HEK293 (cell line): ENCODE data around the gene CHFR.

Source experiments
- FEZF1 ChIP-seq: fragments of 450-650 bp; formaldehyde crosslinking; IDR thresholded peaks from 2 replicates; pipeline ENCODE4 v1.5.1; 2016; ENCODE audit warnings: missing biosample characterization, missing genetic modification characterization
- SP2 ChIP-seq: fragments of 450-650 bp; formaldehyde crosslinking; IDR thresholded peaks from 2 replicates; pipeline ENCODE4 v1.5.1; 2016; ENCODE audit warnings: missing biosample characterization, missing genetic modification characterization
- SP3 ChIP-seq: fragments of 450-650 bp; formaldehyde crosslinking; IDR thresholded peaks from 2 replicates; pipeline ENCODE4 v1.5.1; 2016; ENCODE audit warnings: missing biosample characterization, missing genetic modification characterization
- SP7 ChIP-seq: fragments of 450-650 bp; formaldehyde crosslinking; IDR thresholded peaks from 2 replicates; pipeline ENCODE4 v1.5.1; 2016; ENCODE audit warnings: missing biosample characterization, missing genetic modification characterization
- ZBTB21 ChIP-seq: fragments of 450-650 bp; formaldehyde crosslinking; IDR thresholded peaks from 2 replicates; pipeline ENCODE4 v1.5.1; 2017; ENCODE audit warnings: missing biosample characterization, missing genetic modification characterization
- ZEB2 ChIP-seq: fragments of 450-650 bp; formaldehyde crosslinking; IDR thresholded peaks from 2 replicates; pipeline ENCODE4 v1.5.1; 2016; ENCODE audit warnings: missing biosample characterization, missing genetic modification characterization
- ZIC2 ChIP-seq: fragments of 450-650 bp; formaldehyde crosslinking; IDR thresholded peaks from 2 replicates; pipeline ENCODE4 v1.5.1; 2016; ENCODE audit warnings: missing biosample characterization, missing genetic modification characterization
- ZNF133 ChIP-seq: fragments of 450-650 bp; formaldehyde crosslinking; IDR thresholded peaks from 2 replicates; pipeline ENCODE4 v1.5.1; 2016; ENCODE audit warnings: missing biosample characterization, missing genetic modification characterization
- ZNF155 ChIP-seq: fragments of 450-650 bp; formaldehyde crosslinking; IDR thresholded peaks from 2 replicates; pipeline ENCODE4 v1.5.1; 2016; ENCODE audit warnings: missing biosample characterization, missing genetic modification characterization
- ZNF202 ChIP-seq: fragments of 450-650 bp; formaldehyde crosslinking; IDR thresholded peaks from 2 replicates; pipeline ENCODE4 v1.5.1; 2016; ENCODE audit warnings: missing biosample characterization, missing genetic modification characterization, borderline replicate concordance
- ZNF274 ChIP-seq, 2 experiments: fragments of 200-500 bp in 1 of 2; fragments of 450-650 bp in 1 of 2; sonication (Bioruptor generic) in 1 of 2; formaldehyde crosslinking in 1 of 2; IDR thresholded peaks; 2 replicates each; pipeline versions ENCODE4 v1.5.1 to v1.6.1; 2014 to 2016; ENCODE audit warnings: borderline replicate concordance in 1 of 2, inconsistent platforms in 1 of 2, low read length in 1 of 2, missing biosample characterization in 1 of 2, missing genetic modification characterization in 1 of 2
- ZNF350 ChIP-seq: fragments of 450-650 bp; formaldehyde crosslinking; IDR thresholded peaks from 2 replicates; pipeline ENCODE4 v1.5.0; 2017; ENCODE audit warnings: missing biosample characterization, mild to moderate bottlenecking, missing genetic modification characterization
- ZNF433 ChIP-seq: fragments of 450-650 bp; formaldehyde crosslinking; IDR thresholded peaks from 2 replicates; pipeline ENCODE4 v1.5.1; 2016; ENCODE audit warnings: missing biosample characterization, missing genetic modification characterization, low read depth
- ZNF510 ChIP-seq: fragments of 450-650 bp; formaldehyde crosslinking; IDR thresholded peaks from 2 replicates; pipeline ENCODE4 v1.5.1; 2018; ENCODE audit warnings: mild to moderate bottlenecking, missing genetic modification characterization, missing biosample characterization; ENCODE audit not compliant: insufficient replicate concordance
- ZNF530 ChIP-seq: fragments of 450-650 bp; formaldehyde crosslinking; IDR thresholded peaks from 2 replicates; pipeline ENCODE4 v1.5.1; 2016; ENCODE audit warnings: low read depth, missing biosample characterization, missing genetic modification characterization
- ZNF561 ChIP-seq: fragments of 450-650 bp; IDR thresholded peaks from 2 replicates; pipeline ENCODE4 v1.5.1; 2018; ENCODE audit warnings: missing biosample characterization, missing genetic modification characterization, borderline replicate concordance
- ZNF571 ChIP-seq: fragments of 450-650 bp; formaldehyde crosslinking; IDR thresholded peaks from 2 replicates; pipeline ENCODE4 v1.5.0; 2017; ENCODE audit warnings: missing biosample characterization, missing genetic modification characterization
- ZNF600 ChIP-seq: fragments of 450-650 bp; formaldehyde crosslinking; IDR thresholded peaks from 2 replicates; pipeline ENCODE4 v1.5.1; 2016; ENCODE audit warnings: missing biosample characterization, missing genetic modification characterization
- ZNF621 ChIP-seq: fragments of 450-650 bp; formaldehyde crosslinking; IDR thresholded peaks from 2 replicates; pipeline ENCODE4 v1.5.1; 2017; ENCODE audit warnings: missing biosample characterization, missing genetic modification characterization
- ZNF626 ChIP-seq: fragments of 450-650 bp; sonication (Bioruptor Pico); formaldehyde crosslinking; IDR thresholded peaks from 2 replicates; pipeline ENCODE4 v1.5.1; 2018; ENCODE audit warnings: missing biosample characterization, missing genetic modification characterization, inconsistent platforms
- ZNF701 ChIP-seq: fragments of 450-650 bp; formaldehyde crosslinking; IDR thresholded peaks from 2 replicates; pipeline ENCODE4 v1.5.1; 2016; ENCODE audit warnings: missing biosample characterization, missing genetic modification characterization
- ZSCAN30 ChIP-seq: fragments of 450-650 bp; IDR thresholded peaks from 2 replicates; pipeline ENCODE4 v1.5.1; 2018; ENCODE audit warnings: missing biosample characterization, mild to moderate bottlenecking, missing genetic modification characterization, moderate library complexity
- TF ChIP-seq, protein P1 (sequence below): fragments of 450-650 bp; formaldehyde crosslinking; IDR thresholded peaks from 2 replicates; pipeline ENCODE4 v1.5.1; 2016; ENCODE audit warnings: missing biosample characterization, missing genetic modification characterization, borderline replicate concordance
- TF ChIP-seq, protein P2 (sequence below): fragments of 450-650 bp; formaldehyde crosslinking; IDR thresholded peaks from 2 replicates; pipeline ENCODE4 v1.5.1; 2016; ENCODE audit warnings: missing biosample characterization, missing genetic modification characterization
- TF ChIP-seq, protein P3 (sequence below): fragments of 450-650 bp; formaldehyde crosslinking; IDR thresholded peaks from 2 replicates; pipeline ENCODE4 v1.5.1; 2017; ENCODE audit warnings: missing biosample characterization, missing genetic modification characterization
- TF ChIP-seq, protein P4 (sequence below): fragments of 450-650 bp; formaldehyde crosslinking; IDR thresholded peaks from 2 replicates; pipeline ENCODE4 v1.5.1; 2016; ENCODE audit warnings: missing biosample characterization, missing genetic modification characterization
- TF ChIP-seq, protein P5 (sequence below): fragments of 450-650 bp; formaldehyde crosslinking; IDR thresholded peaks from 2 replicates; pipeline ENCODE4 v1.5.1; 2017; ENCODE audit warnings: missing biosample characterization, missing genetic modification characterization
- TF ChIP-seq, protein P6 (sequence below): fragments of 450-650 bp; formaldehyde crosslinking; IDR thresholded peaks from 2 replicates; pipeline ENCODE4 v1.5.1; 2017; ENCODE audit warnings: missing biosample characterization, missing genetic modification characterization

Gene CHFR

DNA sequence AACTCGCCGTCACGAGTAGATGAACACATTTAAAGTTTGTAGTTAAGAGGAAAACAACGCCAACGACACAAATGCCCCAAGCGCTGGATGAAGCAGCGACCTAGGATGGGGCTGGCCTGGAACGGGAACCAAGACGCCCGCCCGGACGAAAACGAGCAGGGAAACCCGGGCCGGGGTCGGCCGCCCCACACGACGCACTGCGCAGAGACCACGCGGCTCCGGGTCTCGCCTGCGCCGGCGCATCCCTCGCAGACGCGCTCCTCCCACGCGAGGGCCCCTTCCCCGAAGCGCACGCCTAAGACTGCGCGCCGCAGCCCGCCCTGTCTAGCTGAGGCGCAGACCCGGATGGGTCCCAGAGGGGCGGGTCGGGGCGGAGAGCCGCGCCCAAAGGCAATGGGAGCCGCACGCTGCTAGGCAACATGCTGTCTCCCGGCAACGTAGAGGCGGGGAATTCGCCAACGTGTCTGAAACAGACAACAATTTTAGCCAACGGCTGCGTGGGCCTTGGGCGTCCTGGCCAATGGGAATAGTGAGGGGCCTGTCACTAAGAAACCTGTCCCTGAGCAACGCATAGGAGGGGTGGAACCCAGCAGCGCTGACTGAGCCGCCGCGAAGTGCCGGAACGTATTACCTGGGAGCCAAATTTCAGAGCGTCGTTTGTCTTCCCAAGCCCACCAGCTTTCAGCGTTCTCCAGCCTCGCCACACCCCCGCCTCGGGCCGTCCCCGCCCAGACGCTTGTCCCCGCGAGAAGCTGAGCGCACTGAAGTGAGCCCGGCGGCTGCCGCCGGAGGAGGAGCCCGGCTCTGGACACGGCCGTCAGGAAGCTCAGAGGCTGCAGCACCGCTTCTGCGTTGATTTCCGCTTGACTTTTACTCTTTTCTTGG, 21.0 kb upstream of the CHFR start (continued):
- TF ChIP-seq, protein P1, sequence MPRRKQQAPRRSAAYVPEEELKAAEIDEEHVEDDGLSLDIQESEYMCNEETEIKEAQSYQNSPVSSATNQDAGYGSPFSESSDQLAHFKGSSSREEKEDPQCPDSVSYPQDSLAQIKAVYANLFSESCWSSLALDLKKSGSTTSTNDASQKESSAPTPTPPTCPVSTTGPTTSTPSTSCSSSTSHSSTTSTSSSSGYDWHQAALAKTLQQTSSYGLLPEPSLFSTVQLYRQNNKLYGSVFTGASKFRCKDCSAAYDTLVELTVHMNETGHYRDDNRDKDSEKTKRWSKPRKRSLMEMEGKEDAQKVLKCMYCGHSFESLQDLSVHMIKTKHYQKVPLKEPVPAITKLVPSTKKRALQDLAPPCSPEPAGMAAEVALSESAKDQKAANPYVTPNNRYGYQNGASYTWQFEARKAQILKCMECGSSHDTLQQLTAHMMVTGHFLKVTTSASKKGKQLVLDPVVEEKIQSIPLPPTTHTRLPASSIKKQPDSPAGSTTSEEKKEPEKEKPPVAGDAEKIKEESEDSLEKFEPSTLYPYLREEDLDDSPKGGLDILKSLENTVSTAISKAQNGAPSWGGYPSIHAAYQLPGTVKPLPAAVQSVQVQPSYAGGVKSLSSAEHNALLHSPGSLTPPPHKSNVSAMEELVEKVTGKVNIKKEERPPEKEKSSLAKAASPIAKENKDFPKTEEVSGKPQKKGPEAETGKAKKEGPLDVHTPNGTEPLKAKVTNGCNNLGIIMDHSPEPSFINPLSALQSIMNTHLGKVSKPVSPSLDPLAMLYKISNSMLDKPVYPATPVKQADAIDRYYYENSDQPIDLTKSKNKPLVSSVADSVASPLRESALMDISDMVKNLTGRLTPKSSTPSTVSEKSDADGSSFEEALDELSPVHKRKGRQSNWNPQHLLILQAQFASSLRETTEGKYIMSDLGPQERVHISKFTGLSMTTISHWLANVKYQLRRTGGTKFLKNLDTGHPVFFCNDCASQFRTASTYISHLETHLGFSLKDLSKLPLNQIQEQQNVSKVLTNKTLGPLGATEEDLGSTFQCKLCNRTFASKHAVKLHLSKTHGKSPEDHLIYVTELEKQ (tag by site-specific recombination), result no peak
- no peak for TF ChIP-seq ZNF626
- TF ChIP-seq ZNF561 (tag by site-specific recombination), result peak; percentile 71; the same call in 1 of the 2 replicates
- no peak for TF ChIP-seq ZNF274 (IDR thresholded peaks at IDR 0.05; ENCODE audit: low read length)
- no peak for TF ChIP-seq ZNF274 (tag by site-specific recombination; IDR thresholded peaks at IDR 0.05; ENCODE audit: borderline replicate concordance)
- no peak for TF ChIP-seq ZNF133 (tag by site-specific recombination)
- TF ChIP-seq, protein P2, sequence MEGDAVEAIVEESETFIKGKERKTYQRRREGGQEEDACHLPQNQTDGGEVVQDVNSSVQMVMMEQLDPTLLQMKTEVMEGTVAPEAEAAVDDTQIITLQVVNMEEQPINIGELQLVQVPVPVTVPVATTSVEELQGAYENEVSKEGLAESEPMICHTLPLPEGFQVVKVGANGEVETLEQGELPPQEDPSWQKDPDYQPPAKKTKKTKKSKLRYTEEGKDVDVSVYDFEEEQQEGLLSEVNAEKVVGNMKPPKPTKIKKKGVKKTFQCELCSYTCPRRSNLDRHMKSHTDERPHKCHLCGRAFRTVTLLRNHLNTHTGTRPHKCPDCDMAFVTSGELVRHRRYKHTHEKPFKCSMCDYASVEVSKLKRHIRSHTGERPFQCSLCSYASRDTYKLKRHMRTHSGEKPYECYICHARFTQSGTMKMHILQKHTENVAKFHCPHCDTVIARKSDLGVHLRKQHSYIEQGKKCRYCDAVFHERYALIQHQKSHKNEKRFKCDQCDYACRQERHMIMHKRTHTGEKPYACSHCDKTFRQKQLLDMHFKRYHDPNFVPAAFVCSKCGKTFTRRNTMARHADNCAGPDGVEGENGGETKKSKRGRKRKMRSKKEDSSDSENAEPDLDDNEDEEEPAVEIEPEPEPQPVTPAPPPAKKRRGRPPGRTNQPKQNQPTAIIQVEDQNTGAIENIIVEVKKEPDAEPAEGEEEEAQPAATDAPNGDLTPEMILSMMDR (tag by site-specific recombination), result no peak
- TF ChIP-seq ZIC2 (tag by site-specific recombination), result peak; percentile 20; the same call in 1 of the 2 replicates
- no peak for TF ChIP-seq ZNF155 (tag by site-specific recombination)
- TF ChIP-seq ZNF621, result no peak
- no peak for TF ChIP-seq ZNF530 (tag by site-specific recombination)
- TF ChIP-seq, protein P3, sequence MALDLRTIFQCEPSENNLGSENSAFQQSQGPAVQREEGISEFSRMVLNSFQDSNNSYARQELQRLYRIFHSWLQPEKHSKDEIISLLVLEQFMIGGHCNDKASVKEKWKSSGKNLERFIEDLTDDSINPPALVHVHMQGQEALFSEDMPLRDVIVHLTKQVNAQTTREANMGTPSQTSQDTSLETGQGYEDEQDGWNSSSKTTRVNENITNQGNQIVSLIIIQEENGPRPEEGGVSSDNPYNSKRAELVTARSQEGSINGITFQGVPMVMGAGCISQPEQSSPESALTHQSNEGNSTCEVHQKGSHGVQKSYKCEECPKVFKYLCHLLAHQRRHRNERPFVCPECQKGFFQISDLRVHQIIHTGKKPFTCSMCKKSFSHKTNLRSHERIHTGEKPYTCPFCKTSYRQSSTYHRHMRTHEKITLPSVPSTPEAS (tag by site-specific recombination), result no peak
- TF ChIP-seq ZBTB21, result no peak
- TF ChIP-seq, protein P4, sequence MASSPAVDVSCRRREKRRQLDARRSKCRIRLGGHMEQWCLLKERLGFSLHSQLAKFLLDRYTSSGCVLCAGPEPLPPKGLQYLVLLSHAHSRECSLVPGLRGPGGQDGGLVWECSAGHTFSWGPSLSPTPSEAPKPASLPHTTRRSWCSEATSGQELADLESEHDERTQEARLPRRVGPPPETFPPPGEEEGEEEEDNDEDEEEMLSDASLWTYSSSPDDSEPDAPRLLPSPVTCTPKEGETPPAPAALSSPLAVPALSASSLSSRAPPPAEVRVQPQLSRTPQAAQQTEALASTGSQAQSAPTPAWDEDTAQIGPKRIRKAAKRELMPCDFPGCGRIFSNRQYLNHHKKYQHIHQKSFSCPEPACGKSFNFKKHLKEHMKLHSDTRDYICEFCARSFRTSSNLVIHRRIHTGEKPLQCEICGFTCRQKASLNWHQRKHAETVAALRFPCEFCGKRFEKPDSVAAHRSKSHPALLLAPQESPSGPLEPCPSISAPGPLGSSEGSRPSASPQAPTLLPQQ (tag by site-specific recombination), result peak; percentile 50; the same call in 1 of the 2 replicates
- peak; percentile 80 for TF ChIP-seq SP3
- peak; percentile 74 for TF ChIP-seq ZNF600 (tag by site-specific recombination)
- TF ChIP-seq, protein P5, sequence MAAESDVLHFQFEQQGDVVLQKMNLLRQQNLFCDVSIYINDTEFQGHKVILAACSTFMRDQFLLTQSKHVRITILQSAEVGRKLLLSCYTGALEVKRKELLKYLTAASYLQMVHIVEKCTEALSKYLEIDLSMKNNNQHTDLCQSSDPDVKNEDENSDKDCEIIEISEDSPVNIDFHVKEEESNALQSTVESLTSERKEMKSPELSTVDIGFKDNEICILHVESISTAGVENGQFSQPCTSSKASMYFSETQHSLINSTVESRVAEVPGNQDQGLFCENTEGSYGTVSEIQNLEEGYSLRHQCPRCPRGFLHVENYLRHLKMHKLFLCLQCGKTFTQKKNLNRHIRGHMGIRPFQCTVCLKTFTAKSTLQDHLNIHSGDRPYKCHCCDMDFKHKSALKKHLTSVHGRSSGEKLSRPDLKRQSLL (tag by site-specific recombination), result peak; percentile 45; the same call in 1 of the 2 replicates
- TF ChIP-seq ZEB2 (tag by site-specific recombination), result 0 out of 2 replicates have a peak, but pooled peaks have one; percentile 10
- TF ChIP-seq SP2, result peak; percentile 94
- TF ChIP-seq ZNF433 (tag by site-specific recombination), result no peak
- no peak for TF ChIP-seq ZNF510
- no peak for TF ChIP-seq FEZF1
- TF ChIP-seq, protein P6, sequence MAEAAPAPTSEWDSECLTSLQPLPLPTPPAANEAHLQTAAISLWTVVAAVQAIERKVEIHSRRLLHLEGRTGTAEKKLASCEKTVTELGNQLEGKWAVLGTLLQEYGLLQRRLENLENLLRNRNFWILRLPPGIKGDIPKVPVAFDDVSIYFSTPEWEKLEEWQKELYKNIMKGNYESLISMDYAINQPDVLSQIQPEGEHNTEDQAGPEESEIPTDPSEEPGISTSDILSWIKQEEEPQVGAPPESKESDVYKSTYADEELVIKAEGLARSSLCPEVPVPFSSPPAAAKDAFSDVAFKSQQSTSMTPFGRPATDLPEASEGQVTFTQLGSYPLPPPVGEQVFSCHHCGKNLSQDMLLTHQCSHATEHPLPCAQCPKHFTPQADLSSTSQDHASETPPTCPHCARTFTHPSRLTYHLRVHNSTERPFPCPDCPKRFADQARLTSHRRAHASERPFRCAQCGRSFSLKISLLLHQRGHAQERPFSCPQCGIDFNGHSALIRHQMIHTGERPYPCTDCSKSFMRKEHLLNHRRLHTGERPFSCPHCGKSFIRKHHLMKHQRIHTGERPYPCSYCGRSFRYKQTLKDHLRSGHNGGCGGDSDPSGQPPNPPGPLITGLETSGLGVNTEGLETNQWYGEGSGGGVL (tag by site-specific recombination), result no peak
- no peak for TF ChIP-seq ZNF571 (tag by site-specific recombination)
- no peak for TF ChIP-seq ZSCAN30 (tag by site-specific recombination)
- TF ChIP-seq ZNF701 (tag by site-specific recombination), result no peak
- TF ChIP-seq SP7 (tag by site-specific recombination), result no peak
- no peak for TF ChIP-seq ZNF202 (tag by site-specific recombination)
- no peak; the same call in 1 of the 2 replicates for TF ChIP-seq ZNF350 (tag by site-specific recombination)
